ENCODE data around the gene EYA2.

DNA sequence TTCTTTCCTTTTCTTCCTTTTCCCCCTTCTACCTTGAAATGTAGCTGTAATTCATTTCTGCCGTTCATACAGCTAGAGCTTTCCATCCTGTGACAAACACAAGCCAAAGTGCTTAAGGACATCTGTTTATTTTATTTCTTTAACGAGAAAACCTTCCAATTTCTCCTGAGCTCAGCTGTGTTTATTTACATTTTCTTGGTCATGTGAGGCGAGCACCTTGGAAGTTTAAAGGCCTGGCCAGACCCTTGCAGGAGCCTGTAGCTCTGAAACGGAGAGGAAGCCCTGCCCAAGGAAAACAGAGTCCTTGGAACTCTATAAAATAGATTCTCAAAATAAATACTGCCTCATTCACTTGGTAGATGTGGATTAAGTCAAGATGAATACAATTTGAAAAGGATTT is 223.1 kb downstream of the EYA2 start:
- TF ChIP-seq, protein P1, sequence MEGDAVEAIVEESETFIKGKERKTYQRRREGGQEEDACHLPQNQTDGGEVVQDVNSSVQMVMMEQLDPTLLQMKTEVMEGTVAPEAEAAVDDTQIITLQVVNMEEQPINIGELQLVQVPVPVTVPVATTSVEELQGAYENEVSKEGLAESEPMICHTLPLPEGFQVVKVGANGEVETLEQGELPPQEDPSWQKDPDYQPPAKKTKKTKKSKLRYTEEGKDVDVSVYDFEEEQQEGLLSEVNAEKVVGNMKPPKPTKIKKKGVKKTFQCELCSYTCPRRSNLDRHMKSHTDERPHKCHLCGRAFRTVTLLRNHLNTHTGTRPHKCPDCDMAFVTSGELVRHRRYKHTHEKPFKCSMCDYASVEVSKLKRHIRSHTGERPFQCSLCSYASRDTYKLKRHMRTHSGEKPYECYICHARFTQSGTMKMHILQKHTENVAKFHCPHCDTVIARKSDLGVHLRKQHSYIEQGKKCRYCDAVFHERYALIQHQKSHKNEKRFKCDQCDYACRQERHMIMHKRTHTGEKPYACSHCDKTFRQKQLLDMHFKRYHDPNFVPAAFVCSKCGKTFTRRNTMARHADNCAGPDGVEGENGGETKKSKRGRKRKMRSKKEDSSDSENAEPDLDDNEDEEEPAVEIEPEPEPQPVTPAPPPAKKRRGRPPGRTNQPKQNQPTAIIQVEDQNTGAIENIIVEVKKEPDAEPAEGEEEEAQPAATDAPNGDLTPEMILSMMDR (IDR thresholded peaks at IDR 0.05) = no peak
- TF ChIP-seq POLR2A (IDR thresholded peaks at IDR 0.05) = no peak
